ENCODE measurements around the gene SPDYE11. TPM values are rescaled to one million over a fixed set of nuclear protein-coding genes. Genes with fewer than 3 reads are reported as not detected.

The SPDYE11 gene
- polyA plus RNA-seq, 4 donors, result 0.41 TPM; not detected in 3

Other genes with a start within 250 kb of the SPDYE11 start
- gene TYW1B, start 229.7 kb downstream of the SPDYE11 start, polyA plus RNA-seq, result 1 to 10 TPM; 1.1 to 3.9 (median 2.0) TPM
- 10 to 100 TPM; 13.5 to 42.7 (median 19.0) TPM for gene POM121, start 132.8 kb downstream of the SPDYE11 start, polyA plus RNA-seq
- 1 to 10 TPM in 3 of 4 donors, under 1 TPM in 1; 0.46 to 1.4 (median 1.2) TPM for gene TRIM74, start 88.4 kb downstream of the SPDYE11 start, polyA plus RNA-seq
- under 1 TPM in 1 of 4 donors, not detected in 3; 0.28 TPM for gene SPDYE8, start 28.1 kb downstream of the SPDYE11 start, polyA plus RNA-seq
- gene SPDYE9, start 28.1 kb upstream of the SPDYE11 start, polyA plus RNA-seq, result under 1 TPM in 1 of 4 donors, not detected in 3; 0.30 TPM

All from small intestine (tissue), 4 donors.